SK-N-MC (cell line): Measurements from ENCODE around the gene SPIRE2.

Experiments
- EZH2 ChIP-seq: fragments of 200-600 bp; sonication (generic); IDR thresholded peaks from one replicate; pipeline ENCODE4 v1.6.1; 2017; ENCODE audit warnings: antibody characterized with exemption
- FOXP2 ChIP-seq: optimal IDR thresholded peaks from 2 replicates; pipeline ENCODE3; 2011; ENCODE audit warnings: mild to moderate bottlenecking, moderate library complexity; ENCODE audit not compliant: insufficient read depth; ENCODE audit errors: extremely low read length, control extremely low read depth
- POLR2AphosphoS5 ChIP-seq: IDR thresholded peaks from 2 replicates; pipeline ENCODE4 v1.6.1; 2012; ENCODE audit warnings: mild to moderate bottlenecking, low read depth, low read length, borderline replicate concordance

DNA sequence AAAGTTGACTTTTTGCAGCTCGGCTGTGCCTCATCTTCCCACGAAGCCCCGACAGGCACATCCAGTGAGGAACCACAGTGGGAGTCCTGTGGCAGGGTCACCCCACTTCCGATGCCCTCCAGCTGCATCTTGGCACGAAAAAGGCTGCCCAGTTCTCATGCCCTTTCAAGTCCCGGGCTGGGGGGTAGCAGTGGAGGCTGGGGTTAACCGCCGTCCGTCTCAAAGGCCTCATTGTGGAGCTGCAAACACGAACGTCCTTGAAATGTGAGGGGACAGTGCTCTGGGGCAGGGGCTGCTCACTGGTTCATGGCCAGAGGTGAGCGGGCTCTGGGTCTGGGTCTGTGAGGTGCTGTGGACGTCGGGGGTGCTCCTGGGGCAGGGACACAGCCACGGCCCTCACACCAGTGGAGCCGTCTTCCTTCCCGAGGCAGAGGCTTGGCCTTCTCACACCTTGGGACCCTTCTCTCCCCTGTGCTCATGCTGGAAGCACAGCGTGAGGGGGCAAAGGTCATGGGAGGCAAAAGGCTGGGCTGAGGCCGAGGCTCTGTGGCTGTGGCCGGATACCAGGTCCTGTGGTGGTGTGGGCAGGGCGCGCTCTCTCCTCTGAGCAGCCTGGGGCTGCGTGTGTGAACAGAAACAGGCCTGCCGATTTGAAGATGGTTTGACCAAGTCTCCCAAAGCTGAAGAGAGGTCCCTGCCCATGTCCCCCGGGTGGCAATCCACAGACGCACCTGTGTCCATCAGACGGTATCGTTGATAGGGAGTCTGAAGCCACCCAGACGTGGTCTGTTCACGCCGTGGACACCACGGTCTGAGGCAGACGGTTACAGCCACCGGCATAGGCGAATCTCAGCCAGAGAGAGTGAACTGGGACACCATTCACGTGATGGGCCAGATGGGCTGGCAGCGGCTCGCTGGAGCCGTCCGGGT, 87.3 kb downstream of the SPIRE2 start:
- TF ChIP-seq EZH2, result no peak
- TF ChIP-seq POLR2AphosphoS5, result no peak
- TF ChIP-seq FOXP2, result no peak
